ENCODE data around the gene GCNT2. TPM values are rescaled to one million over a fixed set of nuclear protein-coding genes. Genes with fewer than 3 reads are reported as not detected.

The GCNT2 gene
- total RNA-seq, 1 experiment from 2014 or later = 18.3 TPM

DNA sequence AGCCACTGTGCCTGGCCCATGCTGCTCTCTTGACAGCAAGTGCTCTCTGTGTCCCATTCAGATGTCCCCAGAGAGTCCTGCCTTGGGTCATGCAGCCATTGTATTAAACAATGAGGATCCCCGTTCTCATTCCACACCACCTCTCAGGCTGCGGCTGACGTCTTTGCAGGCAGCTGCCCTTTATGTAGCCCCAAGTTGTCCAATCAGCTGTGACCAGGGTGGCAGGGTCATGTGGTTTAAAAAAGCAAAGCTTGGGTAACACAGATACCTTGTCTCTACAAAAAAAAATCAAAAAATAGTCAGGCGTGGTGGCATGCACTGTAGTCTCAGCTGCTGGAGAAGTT, 13.2 kb downstream of the GCNT2 start:
- H3K9ac ChIP-seq (ENCODE audit: low read length) = no peak overlapping the region
- ATAC-seq (no peak), DNase-seq (no peak)
- TF ChIP-seq, protein P1, sequence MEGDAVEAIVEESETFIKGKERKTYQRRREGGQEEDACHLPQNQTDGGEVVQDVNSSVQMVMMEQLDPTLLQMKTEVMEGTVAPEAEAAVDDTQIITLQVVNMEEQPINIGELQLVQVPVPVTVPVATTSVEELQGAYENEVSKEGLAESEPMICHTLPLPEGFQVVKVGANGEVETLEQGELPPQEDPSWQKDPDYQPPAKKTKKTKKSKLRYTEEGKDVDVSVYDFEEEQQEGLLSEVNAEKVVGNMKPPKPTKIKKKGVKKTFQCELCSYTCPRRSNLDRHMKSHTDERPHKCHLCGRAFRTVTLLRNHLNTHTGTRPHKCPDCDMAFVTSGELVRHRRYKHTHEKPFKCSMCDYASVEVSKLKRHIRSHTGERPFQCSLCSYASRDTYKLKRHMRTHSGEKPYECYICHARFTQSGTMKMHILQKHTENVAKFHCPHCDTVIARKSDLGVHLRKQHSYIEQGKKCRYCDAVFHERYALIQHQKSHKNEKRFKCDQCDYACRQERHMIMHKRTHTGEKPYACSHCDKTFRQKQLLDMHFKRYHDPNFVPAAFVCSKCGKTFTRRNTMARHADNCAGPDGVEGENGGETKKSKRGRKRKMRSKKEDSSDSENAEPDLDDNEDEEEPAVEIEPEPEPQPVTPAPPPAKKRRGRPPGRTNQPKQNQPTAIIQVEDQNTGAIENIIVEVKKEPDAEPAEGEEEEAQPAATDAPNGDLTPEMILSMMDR (conservative IDR thresholded peaks at IDR 0.05; ENCODE audit: low read depth, low read length) = no peak
- TF ChIP-seq EZH2 (IDR thresholded peaks at IDR 0.05; ENCODE audit: low read length, unreplicated experiment) = no peak
- no peak for TF ChIP-seq EZH2phosphoT487 (IDR thresholded peaks at IDR 0.05; ENCODE audit: borderline replicate concordance, low read length)
- H3K4me2 ChIP-seq (ENCODE audit: low read length) = no peak overlapping the region
- H3K79me2 ChIP-seq (ENCODE audit: low read length) = peaks cover 82% of the 10 kb centered on the region
- ChIA-PET POLR2A (ENCODE audit: unreplicated experiment) (no interaction called here), CTCF (no interaction called here)
- H3F3A ChIP-seq (ENCODE audit: low read length, unreplicated experiment) = no peaks in the 10 kb centered on the region
- no TSS peak for BruUV-seq (replicated peaks)
- no peak overlapping the region for H3K4me3 ChIP-seq (ENCODE audit: low read length)
- intact Hi-C loops (cut with micrococcal nuclease) = no loop called here
- peaks cover 18% of the 10 kb centered on the region for H3K4me1 ChIP-seq (ENCODE audit: insufficient read depth, low read length)
- no peak overlapping the region for H3K27ac ChIP-seq (ENCODE audit: low read length)
- H3K9me3 ChIP-seq (ENCODE audit: low read length) = no peaks in the 10 kb centered on the region
- H3K9me2 ChIP-seq (replicated peaks; ENCODE audit: low read length) = no peaks in the 10 kb centered on the region
- no peaks in the 10 kb centered on the region for H3K36me3 ChIP-seq (ENCODE audit: low read depth, low read length)
- H4K20me1 ChIP-seq (ENCODE audit: low read length) = no peaks in the 10 kb centered on the region
- no peak overlapping the region for H2AFZ ChIP-seq (ENCODE audit: low read length)
- H3K27me3 ChIP-seq (ENCODE audit: low read length) = no peaks in the 10 kb centered on the region

DNA sequence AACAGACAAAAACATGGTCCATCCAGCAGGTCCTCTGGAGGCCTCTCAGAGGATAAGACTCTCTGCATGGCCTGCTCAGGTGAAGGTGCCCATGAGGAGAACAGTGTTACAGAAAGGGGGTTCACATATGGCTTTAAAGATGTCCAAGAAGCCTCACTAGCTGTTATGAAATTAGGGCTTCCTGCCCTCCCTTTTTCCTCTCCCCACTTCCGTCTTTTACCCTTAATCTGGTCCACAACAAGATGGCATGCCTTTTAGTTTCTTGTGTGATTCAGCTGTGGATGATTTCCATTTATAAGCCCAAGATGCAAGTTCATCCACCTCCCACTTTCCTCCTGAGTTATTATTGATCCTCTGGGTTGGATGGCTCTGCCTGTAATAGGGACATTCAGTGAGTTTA, 14.0 kb downstream of the GCNT2 start:
- H3K79me2 ChIP-seq (ENCODE audit: low read length) = peaks cover 78% of the 10 kb centered on the region
- no peak overlapping the region for H3K27ac ChIP-seq (ENCODE audit: low read length)
- H2AFZ ChIP-seq (ENCODE audit: low read length) = no peak overlapping the region
- BruUV-seq (replicated peaks) = no TSS peak
- no peaks in the 10 kb centered on the region for H3K9me2 ChIP-seq (replicated peaks; ENCODE audit: low read length)
- no peaks in the 10 kb centered on the region for H3K9me3 ChIP-seq (ENCODE audit: low read length)
- intact Hi-C loops (cut with micrococcal nuclease) = no loop called here
- no peaks in the 10 kb centered on the region for H4K20me1 ChIP-seq (ENCODE audit: low read length)
- DNase-seq = no peak
- CTCF ChIA-PET = no interaction called here
- no peaks in the 10 kb centered on the region for H3K27me3 ChIP-seq (ENCODE audit: low read length)
- no peaks in the 10 kb centered on the region for H3F3A ChIP-seq (ENCODE audit: low read length, unreplicated experiment)
- no peak for ATAC-seq
- no peaks in the 10 kb centered on the region for H3K36me3 ChIP-seq (ENCODE audit: low read depth, low read length)
- H3K4me1 ChIP-seq (ENCODE audit: insufficient read depth, low read length) = peaks cover 18% of the 10 kb centered on the region
- no peak overlapping the region for H3K4me2 ChIP-seq (ENCODE audit: low read length)
- H3K9ac ChIP-seq (ENCODE audit: low read length) = no peak overlapping the region
- POLR2A ChIA-PET (ENCODE audit: unreplicated experiment) = no interaction called here
- TF ChIP-seq EZH2phosphoT487 (IDR thresholded peaks at IDR 0.05; ENCODE audit: borderline replicate concordance, low read length) (no peak), EZH2 (IDR thresholded peaks at IDR 0.05; ENCODE audit: low read length, unreplicated experiment) (no peak)
- TF ChIP-seq, protein P1 (conservative IDR thresholded peaks at IDR 0.05; ENCODE audit: low read depth, low read length) = no peak
- H3K4me3 ChIP-seq (ENCODE audit: low read length) = no peak overlapping the region

DNA sequence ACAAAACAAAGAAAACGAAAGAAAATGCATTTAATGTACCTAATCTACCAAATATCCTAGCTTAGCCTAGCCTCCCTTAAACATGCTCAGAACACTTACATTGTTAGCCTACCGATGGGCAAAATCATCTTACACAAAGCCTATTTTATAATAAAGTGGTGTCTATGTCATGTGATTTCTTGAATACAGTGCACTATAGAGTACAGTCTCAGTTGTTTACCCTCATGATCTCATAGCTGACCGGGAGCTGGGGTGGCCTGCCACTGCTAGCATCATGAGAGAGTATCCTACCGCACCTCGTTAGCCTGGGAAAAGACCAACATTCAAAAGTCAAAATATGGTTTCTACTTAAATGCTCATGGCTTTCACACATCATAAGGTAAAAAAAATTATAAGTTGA, 16.6 kb downstream of the GCNT2 start:
- no peak for DNase-seq
- Histone ChIP-seq H2AFZ (ENCODE audit: low read length) (no peak overlapping the region), H3K4me2 (ENCODE audit: low read length) (no peak overlapping the region), H3K4me1 (ENCODE audit: insufficient read depth, low read length) (no peaks in the 10 kb centered on the region), H3K36me3 (ENCODE audit: low read depth, low read length) (no peaks in the 10 kb centered on the region), H3K27ac (ENCODE audit: low read length) (no peak overlapping the region), H3K27me3 (ENCODE audit: low read length) (no peaks in the 10 kb centered on the region), H4K20me1 (ENCODE audit: low read length) (no peaks in the 10 kb centered on the region), H3K4me3 (ENCODE audit: low read length) (no peak overlapping the region), H3K79me2 (ENCODE audit: low read length) (peaks cover 63% of the 10 kb centered on the region), H3K9ac (ENCODE audit: low read length) (no peak overlapping the region), H3F3A (ENCODE audit: low read length, unreplicated experiment) (no peaks in the 10 kb centered on the region), H3K9me2 (replicated peaks; ENCODE audit: low read length) (no peaks in the 10 kb centered on the region), H3K9me3 (ENCODE audit: low read length) (no peaks in the 10 kb centered on the region)
- POLR2A ChIA-PET (ENCODE audit: unreplicated experiment) = no interaction called here
- CTCF ChIA-PET = no interaction called here
- intact Hi-C loops (cut with micrococcal nuclease) = no loop called here
- TF ChIP-seq EZH2phosphoT487 (IDR thresholded peaks at IDR 0.05; ENCODE audit: borderline replicate concordance, low read length) (no peak), EZH2 (IDR thresholded peaks at IDR 0.05; ENCODE audit: low read length, unreplicated experiment) (no peak)
- TF ChIP-seq, protein P1 (conservative IDR thresholded peaks at IDR 0.05; ENCODE audit: low read depth, low read length) = no peak
- no peak for ATAC-seq
- no TSS peak for BruUV-seq (replicated peaks)
